GM12878 (cell line): ENCODE data around the gene ENGASE. TPM values are rescaled to one million over a fixed set of nuclear protein-coding genes. Genes with fewer than 3 reads are reported as not detected.

Experiments used
- ATAC-seq: fragments of 200-7000 bp; cut with Tn5 transposase; 3 replicates; pipeline ENCODE4 v1.9.1; 2020; ENCODE audit warnings: mild to moderate bottlenecking, moderate library complexity
- BruUV-seq: library from RNA; stranded (reverse); fragments of 400-500 nt; replicated peaks from 2 replicates; lab custom pipeline; 2021; lab: Mats Ljungman, UMichigan
- CTCF ChIA-PET: fragments of 300-600 bp; sonication (Branson Sonifier 250); formaldehyde crosslinking; extraction: SDS; loops from one replicate; lab custom pipeline; 2021; ENCODE audit warnings: inconsistent platforms; lab: Yijun Ruan, JAX
- POLR2A ChIA-PET: fragments of 350-600 bp; formaldehyde crosslinking; extraction: SDS; loops from one replicate; lab custom pipeline; 2021; ENCODE audit warnings: inconsistent platforms; lab: Charles Lee
- RAD21 ChIA-PET: fragments of 300-600 bp; sonication (Branson Sonifier 250); formaldehyde crosslinking; loops from one replicate; lab custom pipeline; 2023; ENCODE audit warnings: antibody characterized with exemption; ENCODE audit not compliant: unreplicated experiment; lab: Charles Lee
- SMC1A ChIA-PET: fragments of 300-600 bp; sonication (Branson Sonifier 250); formaldehyde crosslinking; loops from one replicate; lab custom pipeline; 2023; ENCODE audit not compliant: unreplicated experiment, uncharacterized antibody; lab: Charles Lee
- DNase-seq: peaks from one replicate; pipeline ENCODE4 v3.0.0-alpha.2; 2011; ENCODE audit warnings: low read depth, low spot score
- FAIRE-seq: peaks from 3 replicates; lab custom pipeline; 2011; peaks lifted over from hg19 to GRCh38; lab: Jason Lieb, UNC
- H2AFZ ChIP-seq: 2 replicates; pipeline ENCODE4 v1.6.0; 2011; ENCODE audit warnings: low read depth, low read length, control low read depth; ENCODE audit not compliant: control insufficient read depth
- H3K27ac ChIP-seq: 2 replicates; pipeline ENCODE4 v1.5.1; 2011; ENCODE audit warnings: control low read depth; ENCODE audit not compliant: control insufficient read depth, insufficient read depth
- H3K27me3 ChIP-seq, 2 experiments: replicated peaks in 1 of 2; 2 replicates each; pipeline versions ENCODE4 v1.6.0 to v1.6.1; 2011; ENCODE audit warnings: low read length in 1 of 2; ENCODE audit not compliant: control insufficient read depth in 2 of 2, insufficient read depth in 2 of 2
- H3K36me3 ChIP-seq, 2 experiments: 2 replicates each; pipeline ENCODE4 v1.5.1; 2011; ENCODE audit warnings: low read length in 1 of 2; ENCODE audit not compliant: control insufficient read depth in 2 of 2, insufficient read depth in 2 of 2
- H3K4me1 ChIP-seq: 2 replicates; pipeline ENCODE4 v1.6.1; 2011; ENCODE audit warnings: mild to moderate bottlenecking, low read length, moderate library complexity, mixed read lengths; ENCODE audit not compliant: control insufficient read depth, insufficient read depth
- H3K4me2 ChIP-seq: 2 replicates; pipeline ENCODE4 v1.6.0; 2011; ENCODE audit warnings: control low read depth; ENCODE audit not compliant: control insufficient read depth, insufficient read depth
- H3K4me3 ChIP-seq: fragments of 200-600 bp; sonication (generic); 2 replicates; pipeline ENCODE4 v1.5.1; 2016
- H3K79me2 ChIP-seq: 2 replicates; pipeline ENCODE4 v1.6.0; 2011; ENCODE audit warnings: low read length; ENCODE audit not compliant: control insufficient read depth, insufficient read depth
- H3K9ac ChIP-seq: 2 replicates; pipeline ENCODE4 v1.8.0; 2011; ENCODE audit warnings: low read length, control low read depth, mixed read lengths; ENCODE audit not compliant: control insufficient read depth, insufficient read depth
- H3K9me3 ChIP-seq: replicated peaks from 3 replicates; pipeline ENCODE4 v1.5.1; 2011; ENCODE audit warnings: mild to moderate bottlenecking, low read length; ENCODE audit not compliant: control insufficient read depth, insufficient read depth
- H4K20me1 ChIP-seq: 2 replicates; pipeline ENCODE4 v1.6.0; 2011; ENCODE audit not compliant: control insufficient read depth, insufficient read depth
- BCL11A ChIP-seq: IDR thresholded peaks from 2 replicates; pipeline ENCODE4 v1.6.1; 2011; ENCODE audit warnings: low read depth, low read length
- NR2F1 ChIP-seq: fragments of 450-650 bp; conservative IDR thresholded peaks from 2 replicates; pipeline ENCODE4 v1.6.1; 2017; ENCODE audit warnings: mild to moderate bottlenecking
- POLR2AphosphoS5 ChIP-seq: IDR thresholded peaks from 2 replicates; pipeline ENCODE4 v1.6.1; 2011; ENCODE audit warnings: mild to moderate bottlenecking, low read length, inconsistent platforms
- REST ChIP-seq: IDR thresholded peaks from 2 replicates; pipeline ENCODE4 v1.6.1; 2012; ENCODE audit warnings: mild to moderate bottlenecking, low read depth, low read length
- YY1 ChIP-seq: IDR thresholded peaks from 2 replicates; pipeline ENCODE4 v1.6.1; 2011; ENCODE audit warnings: low read depth, mild to moderate bottlenecking, low read length
- ZBTB4 ChIP-seq: fragments of 450-650 bp; formaldehyde crosslinking; IDR thresholded peaks from 2 replicates; pipeline ENCODE4 v1.4.0; 2022; ENCODE audit warnings: mild to moderate bottlenecking, moderate library complexity
- ZZZ3 ChIP-seq: IDR thresholded peaks from 2 replicates; pipeline ENCODE4 v1.6.1; 2011; ENCODE audit warnings: low read depth; ENCODE audit not compliant: control insufficient read depth, insufficient read length
- WGBS: methylation state at CpG from one replicate; pipeline ENCODE4 v1.1.6; 2016; ENCODE audit warnings: low lambda C conversion rate; ENCODE audit not compliant: insufficient replicate concordance, insufficient coverage; ENCODE audit errors: missing lambda C conversion rate; 5-methylcytosine and 5-hydroxymethylcytosine counted together
- in situ Hi-C: fragments of 300-500 bp; cut with MboI; formaldehyde crosslinking; loops from 9 replicates; pipeline ENCODE4 v1.14.3; 2018; ENCODE audit warnings: mixed read lengths
- intact Hi-C: fragments of 100-400 bp; cut with micrococcal nuclease; formaldehyde crosslinking; loops from one replicate; pipeline ENCODE4 v1.14.2; 2022; ENCODE audit not compliant: unreplicated experiment
- polyA plus RNA-seq, 11 experiments: library from polyadenylated mRNA; depleted of rRNA in 4 of 11; unstranded in 6 of 11; stranded (reverse) in 5 of 11; fragments of >200 nt; fragmentation: Nextera tagmentation in 4 of 11; fragmentation: Illumina TruSeq in 1 of 11; extraction: Ambion mirVana in 4 of 11; extraction: Trizol in 1 of 11; gene quantifications; 1 replicate in 1 of 11; 2 replicates in 10 of 11; pipeline versions ENCODE4 v1.2.1 to v1.2.3, GENCODE V29; 2011 to 2016; ENCODE audit warnings: inconsistent platforms in 2 of 11, missing spikeins in 2 of 11, low read depth in 1 of 11
- total RNA-seq, 4 experiments: library from RNA; depleted of rRNA in 3 of 4; stranded (reverse); fragments of >200 nt in 3 of 4; fragmentation: Illumina TruSeq in 1 of 4; extraction: Trizol in 1 of 4; gene quantifications; 2 replicates each; pipeline versions ENCODE4 v1.2.1 to v1.2.3, GENCODE V29; 2013 to 2021
- TF ChIP-seq, protein P1 (sequence below): IDR thresholded peaks from 2 replicates; pipeline ENCODE4 v1.6.1; 2011; ENCODE audit warnings: low read depth, mild to moderate bottlenecking, low read length, moderate library complexity, borderline replicate concordance; ENCODE audit errors: extremely low read depth

Gene ENGASE
- total and polyA plus RNA-seq, 10 of the 15 experiments (the other 5 are each of a cell fraction or from before 2014, with no cell fraction given) = 0.18 to 28.9 (median 10.5) TPM

DNA sequence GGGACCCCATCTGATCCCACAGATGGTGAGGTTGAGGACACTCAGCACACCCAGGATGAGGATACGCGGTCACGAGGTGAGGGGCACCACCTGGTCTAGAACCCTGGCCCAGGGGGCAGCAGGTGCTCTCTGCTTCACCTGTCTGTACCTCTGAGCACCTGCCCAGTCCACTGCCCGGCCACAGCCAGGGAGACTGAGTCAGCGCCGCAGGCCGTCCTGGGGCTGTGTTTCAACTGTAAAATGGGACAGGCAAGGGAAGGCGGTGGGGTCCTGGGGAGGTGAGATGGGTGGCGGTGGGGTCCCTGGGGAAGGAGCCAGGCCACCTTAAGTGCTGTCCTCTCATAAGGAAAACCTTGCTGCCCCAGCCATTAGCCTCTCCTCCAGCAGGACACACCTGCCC, 60.4 kb downstream of the ENGASE start (continued):
- TF ChIP-seq REST (no peak), NR2F1 (no peak)
- TF ChIP-seq, all 136 proteins: peak for 0

DNA sequence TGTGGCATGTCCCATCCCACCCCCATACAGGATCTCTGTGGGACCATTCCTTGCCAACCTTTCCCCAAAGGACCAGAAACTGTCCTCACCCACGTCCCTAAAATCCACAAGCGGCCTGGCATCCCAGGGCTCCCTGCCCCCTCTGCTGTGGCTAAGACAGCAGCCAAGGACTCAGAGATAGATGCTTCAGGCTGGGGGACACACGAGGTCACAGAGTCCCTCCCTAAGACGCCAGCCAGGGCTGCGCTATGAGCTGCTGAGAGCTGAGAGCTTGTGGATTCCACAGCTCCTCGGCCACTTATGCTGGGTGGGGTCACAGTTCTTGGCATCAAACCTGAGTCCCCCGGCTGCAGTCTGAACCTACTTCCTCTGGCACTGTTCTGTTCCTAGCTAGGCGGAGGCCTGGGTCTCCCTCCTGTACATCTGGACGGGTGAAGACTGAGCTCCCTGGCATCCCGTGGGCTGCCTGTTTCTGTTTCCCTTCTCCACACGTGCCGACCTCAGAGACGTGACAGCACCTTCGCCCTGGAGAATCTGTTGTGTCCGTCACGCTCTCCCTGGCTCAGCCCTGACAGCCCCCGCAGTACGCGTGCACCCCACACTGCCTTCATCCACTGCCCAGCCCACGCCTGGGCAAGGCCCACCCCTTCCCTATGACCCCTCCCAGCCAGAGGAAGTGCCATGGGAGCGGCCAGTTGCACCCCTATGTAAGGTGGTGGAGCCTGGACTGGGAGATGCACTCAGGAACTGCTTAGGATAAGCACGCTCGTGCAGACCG, 61.2 kb downstream of the ENGASE start:
- Histone ChIP-seq H3K9me3 (no peaks in the 10 kb centered on the region; the same call in 2 of the 3 replicates), H3K36me3 (no peaks in the 10 kb centered on the region), H4K20me1 (no peaks in the 10 kb centered on the region; the same call in 1 of the 2 replicates), H3K4me2 (no peak overlapping the region), H3K4me1 (no peaks in the 10 kb centered on the region), H3K79me2 (no peaks in the 10 kb centered on the region), H3K27ac (no peak overlapping the region), H3K4me3 (no peak overlapping the region), H2AFZ (no peak overlapping the region), H3K9ac (no peak overlapping the region), H3K27me3 (peaks cover 0 to 2% of the 10 kb centered on the region in 2 experiments; a peak in 1 of 4 replicates)
- RAD21 ChIA-PET = no interaction called here
- intact Hi-C loops (no loop called here), in situ Hi-C loops (no loop called here)
- ATAC-seq = no peak
- CTCF ChIA-PET = interaction anchor here (1.1 kb wide), 1 partner anchor 176 kb away, joined by 3 read pairs; no protein-coding TSS in a partner anchor
- DNase-seq = no peak
- BruUV-seq = no TSS peak
- TF ChIP-seq, protein P1, sequence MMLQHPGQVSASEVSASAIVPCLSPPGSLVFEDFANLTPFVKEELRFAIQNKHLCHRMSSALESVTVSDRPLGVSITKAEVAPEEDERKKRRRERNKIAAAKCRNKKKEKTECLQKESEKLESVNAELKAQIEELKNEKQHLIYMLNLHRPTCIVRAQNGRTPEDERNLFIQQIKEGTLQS = no peak
- TF ChIP-seq ZZZ3 (no peak), POLR2AphosphoS5 (no peak), ZBTB4 (no peak), YY1 (no peak), BCL11A (no peak)
- 31% methylated on average over 23 of the region's 24 CpGs for WGBS
- FAIRE-seq = no peak
- POLR2A ChIA-PET = no interaction called here
- SMC1A ChIA-PET = interaction anchor here (0.8 kb wide), 1 partner anchor 24 kb away, joined by 3 read pairs; no protein-coding TSS in a partner anchor
